NT2/D1 (cell line): Measurements from ENCODE around the gene LRMDA.

ENCODE experiments used
- DNase-seq: peaks from one replicate; pipeline ENCODE4 v3.0.0-alpha.2; 2011; ENCODE audit warnings: low read depth, low spot score
- H3K27me3 ChIP-seq: 2 replicates; pipeline ENCODE4 v1.6.0; 2011; ENCODE audit warnings: mild to moderate bottlenecking; ENCODE audit not compliant: insufficient read length, insufficient read depth
- H3K36me3 ChIP-seq: 2 replicates; pipeline ENCODE4 v1.6.1; 2011; ENCODE audit warnings: mild to moderate bottlenecking, low read length, mixed read lengths; ENCODE audit not compliant: insufficient read depth, insufficient read length
- H3K4me1 ChIP-seq: 2 replicates; pipeline ENCODE4 v1.5.1; 2011; ENCODE audit not compliant: insufficient read depth, insufficient read length
- H3K4me3 ChIP-seq: 2 replicates; pipeline ENCODE4 v1.5.1; 2011; ENCODE audit warnings: low read depth; ENCODE audit not compliant: insufficient read length
- H3K9ac ChIP-seq: 2 replicates; pipeline ENCODE4 v1.6.0; 2011; ENCODE audit warnings: low read depth; ENCODE audit not compliant: insufficient read length
- H3K9me3 ChIP-seq: 2 replicates; pipeline ENCODE4 v1.5.1; 2011; ENCODE audit warnings: mild to moderate bottlenecking, low read length; ENCODE audit not compliant: insufficient read depth
- SUZ12 ChIP-seq: IDR thresholded peaks from 2 replicates; pipeline ENCODE4 v1.6.1; 2011; ENCODE audit not compliant: insufficient read length, insufficient read depth; ENCODE audit errors: extremely low read depth
- YY1 ChIP-seq: IDR thresholded peaks from 2 replicates; pipeline ENCODE4 v1.6.1; 2011; ENCODE audit not compliant: insufficient read length, insufficient read depth
- ZNF274 ChIP-seq: IDR thresholded peaks from 2 replicates; pipeline ENCODE4 v1.6.1; 2011; ENCODE audit warnings: mild to moderate bottlenecking, low read depth, low read length

LRMDA gene

GRCh38 chr10:75399461-75400162, 31.8 kb upstream of the LRMDA start:
- H3K36me3 ChIP-seq = no peaks in the 10 kb centered on the region
- H3K9me3 ChIP-seq = no peaks in the 10 kb centered on the region
- no peak for TF ChIP-seq YY1
- no peak for TF ChIP-seq ZNF274
- no peak for TF ChIP-seq SUZ12
- H3K4me3 ChIP-seq = peak overlapping the region; percentile 50
- no peak for DNase-seq
- H3K4me1 ChIP-seq = peaks cover 5% of the 10 kb centered on the region
- H3K9ac ChIP-seq = peak overlapping the region; percentile 50
- H3K27me3 ChIP-seq = peaks cover 88% of the 10 kb centered on the region

GRCh38 chr10:75400163-75400770, 31.2 kb upstream of the LRMDA start:
- H3K9ac ChIP-seq = peak overlapping the region; percentile 67
- no peaks in the 10 kb centered on the region for H3K36me3 ChIP-seq
- peak overlapping the region; percentile 50 for H3K4me3 ChIP-seq
- H3K9me3 ChIP-seq = no peaks in the 10 kb centered on the region
- H3K27me3 ChIP-seq = peaks cover 88% of the 10 kb centered on the region
- no peak for DNase-seq
- TF ChIP-seq SUZ12 = no peak
- TF ChIP-seq ZNF274 = no peak
- no peak for TF ChIP-seq YY1
- H3K4me1 ChIP-seq = peaks cover 5% of the 10 kb centered on the region

GRCh38 chr10:75400771-75401568, 30.5 kb upstream of the LRMDA start:
- H3K9ac ChIP-seq = peak overlapping the region; percentile 67
- H3K27me3 ChIP-seq = peaks cover 88% of the 10 kb centered on the region
- DNase-seq = no peak
- no peak for TF ChIP-seq ZNF274
- no peak for TF ChIP-seq SUZ12
- H3K9me3 ChIP-seq = no peaks in the 10 kb centered on the region
- peak overlapping the region; percentile 50 for H3K4me3 ChIP-seq
- H3K36me3 ChIP-seq = no peaks in the 10 kb centered on the region
- H3K4me1 ChIP-seq = peaks cover 4% of the 10 kb centered on the region

GRCh38 chr10:75401569-75402485, 29.6 kb upstream of the LRMDA start, which contains the start of gene ZNF503:
Gene ZNF503 (minus strand): TSS chr10:75401764. CDS start chr10:75401419, 345 bp downstream.
- Histone ChIP-seq H3K4me3 (peak within 1 kb of the TSS; percentile 50), H3K36me3 (no peaks in the 10 kb centered on the region), H3K4me1 (peaks cover 2% of the 10 kb centered on the region), H3K9ac (peak within 1 kb of the TSS; percentile 67), H3K9me3 (no peaks in the 10 kb centered on the region), H3K27me3 (peaks cover 88% of the 10 kb centered on the region)
- TF ChIP-seq YY1 = no peak
- TF ChIP-seq ZNF274 = no peak
- no peak for TF ChIP-seq SUZ12
- peak; percentile 80 for DNase-seq

- no peaks in the 10 kb centered on the region for H3K36me3 ChIP-seq
- peak overlapping the region; percentile 34 for H3K4me3 ChIP-seq
- peaks cover 89% of the 10 kb centered on the region for H3K27me3 ChIP-seq
- TF ChIP-seq YY1 (no peak), SUZ12 (no peak), ZNF274 (no peak)
- H3K9me3 ChIP-seq = no peaks in the 10 kb centered on the region
- no peak overlapping the region for H3K9ac ChIP-seq
- H3K4me1 ChIP-seq = peaks cover 2% of the 10 kb centered on the region
- no peak for DNase-seq
These were observed 28.8 kb upstream of the LRMDA start for GRCh38 chr10:75402486-75403143.

GRCh38 chr10:75403144-75403938, 28.1 kb upstream of the LRMDA start:
- Histone ChIP-seq H3K36me3 (no peaks in the 10 kb centered on the region), H3K4me1 (peaks cover 2% of the 10 kb centered on the region), H3K9me3 (no peaks in the 10 kb centered on the region), H3K9ac (no peak overlapping the region), H3K27me3 (peaks cover 89% of the 10 kb centered on the region), H3K4me3 (peak overlapping the region; percentile 34)
- TF ChIP-seq SUZ12 (no peak), YY1 (no peak), ZNF274 (no peak)
- DNase-seq = no peak
